AML-193 (cell line): ENCODE measurements around the gene PPP1R9B.

Experiments
- DNase-seq, 2 experiments: peaks; one replicate each; lab custom pipeline; 2025; lab: John Stamatoyannopoulos, UW

Gene PPP1R9B

GRCh38 chr17:50123649-50124349 lies 26.7 kb downstream of the PPP1R9B start:
- no peak for DNase-seq

- DNase-seq, result no peak
Measured at GRCh38 chr17:50122945-50123344, 27.5 kb downstream of the PPP1R9B start.

DNA sequence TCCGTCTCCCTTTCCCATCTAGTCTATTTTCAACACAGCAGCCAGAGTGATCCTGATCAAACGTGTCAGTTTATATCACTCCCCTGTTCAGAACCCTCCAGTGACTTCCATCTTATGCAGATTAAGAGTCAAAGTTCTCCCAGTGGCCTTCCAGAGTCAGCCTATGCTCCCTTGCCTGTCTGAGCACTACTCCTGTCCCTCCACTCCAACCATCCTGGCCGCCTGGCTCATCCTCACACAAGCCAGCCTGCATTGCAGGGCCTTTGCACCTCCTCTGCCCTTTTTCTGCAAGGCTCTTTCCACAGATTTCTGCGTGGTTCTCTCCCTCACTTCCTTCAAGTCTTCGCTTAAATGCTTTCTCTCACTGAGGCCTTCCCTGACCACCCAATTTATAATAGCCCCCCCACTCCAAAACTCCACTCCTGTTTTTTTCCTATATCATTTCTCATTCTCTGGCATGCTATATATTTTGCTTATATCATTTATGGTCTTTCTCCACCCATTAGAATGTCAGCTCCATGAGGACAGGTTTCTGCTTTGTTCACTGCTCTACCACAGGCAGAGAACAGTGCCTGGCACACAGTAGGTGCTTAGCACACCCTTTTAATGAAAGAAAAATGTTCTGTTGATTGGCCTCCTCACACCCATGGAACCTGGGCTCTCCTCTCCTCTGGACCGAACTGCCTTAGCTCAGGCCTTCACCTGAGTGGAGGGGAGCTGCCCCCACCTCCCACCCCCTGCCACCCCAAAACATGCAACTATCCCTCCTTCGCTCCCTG lies 29.8 kb downstream of the PPP1R9B start:
- no peak for DNase-seq

DNA sequence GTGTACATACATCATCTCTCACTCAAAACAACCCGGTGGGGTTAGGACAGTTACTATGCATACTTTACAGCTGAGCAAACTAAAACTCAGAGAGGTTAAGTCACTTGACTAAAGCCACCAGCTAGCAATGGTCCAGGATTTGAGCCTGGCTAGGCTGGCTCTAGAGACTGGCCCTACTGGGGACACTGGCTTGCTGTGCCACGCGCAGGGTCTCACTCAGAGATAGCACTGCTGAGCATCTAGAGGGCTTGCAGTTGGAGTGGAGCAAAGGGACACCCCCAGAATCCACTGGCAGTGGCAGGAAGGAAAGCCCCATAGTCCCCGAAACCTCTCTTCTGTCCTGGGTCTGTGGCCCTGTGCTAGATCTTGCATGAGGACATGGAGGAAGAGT lies 31.7 kb downstream of the PPP1R9B start:
- DNase-seq, result no peak

GRCh38 chr17:50118076-50118827 lies 32.2 kb downstream of the PPP1R9B start:
- DNase-seq, result no peak

GRCh38 chr17:50117202-50118051 lies 33.0 kb downstream of the PPP1R9B start:
- peak; percentile 33 to 40 for DNase-seq

GRCh38 chr17:50115756-50116155 lies 34.7 kb downstream of the PPP1R9B start:
- no peak for DNase-seq

- DNase-seq, result peak; percentile 91 to 93
Measured at GRCh38 chr17:50114849-50115357, 35.6 kb downstream of the PPP1R9B start.

DNA sequence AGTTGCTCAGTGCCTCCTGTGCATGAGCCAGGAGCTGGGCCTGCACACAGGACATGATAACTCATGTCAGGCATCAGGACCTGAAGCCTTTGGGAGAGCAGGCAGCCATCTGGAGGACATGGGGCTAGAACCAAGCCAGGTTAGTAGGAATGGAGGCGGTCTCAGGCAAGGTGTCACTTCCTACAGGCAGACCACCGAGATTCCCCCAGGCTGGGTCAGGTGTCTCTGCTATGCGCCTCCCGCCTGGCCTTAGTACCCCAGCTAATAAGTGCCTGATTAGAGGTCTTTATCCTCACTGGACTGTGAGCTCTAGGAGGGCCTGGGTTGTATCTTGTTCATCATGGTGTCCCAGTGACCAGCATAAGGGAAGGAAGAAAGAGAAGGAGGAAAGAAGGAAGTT lies 36.1 kb downstream of the PPP1R9B start:
- DNase-seq, result no peak

DNA sequence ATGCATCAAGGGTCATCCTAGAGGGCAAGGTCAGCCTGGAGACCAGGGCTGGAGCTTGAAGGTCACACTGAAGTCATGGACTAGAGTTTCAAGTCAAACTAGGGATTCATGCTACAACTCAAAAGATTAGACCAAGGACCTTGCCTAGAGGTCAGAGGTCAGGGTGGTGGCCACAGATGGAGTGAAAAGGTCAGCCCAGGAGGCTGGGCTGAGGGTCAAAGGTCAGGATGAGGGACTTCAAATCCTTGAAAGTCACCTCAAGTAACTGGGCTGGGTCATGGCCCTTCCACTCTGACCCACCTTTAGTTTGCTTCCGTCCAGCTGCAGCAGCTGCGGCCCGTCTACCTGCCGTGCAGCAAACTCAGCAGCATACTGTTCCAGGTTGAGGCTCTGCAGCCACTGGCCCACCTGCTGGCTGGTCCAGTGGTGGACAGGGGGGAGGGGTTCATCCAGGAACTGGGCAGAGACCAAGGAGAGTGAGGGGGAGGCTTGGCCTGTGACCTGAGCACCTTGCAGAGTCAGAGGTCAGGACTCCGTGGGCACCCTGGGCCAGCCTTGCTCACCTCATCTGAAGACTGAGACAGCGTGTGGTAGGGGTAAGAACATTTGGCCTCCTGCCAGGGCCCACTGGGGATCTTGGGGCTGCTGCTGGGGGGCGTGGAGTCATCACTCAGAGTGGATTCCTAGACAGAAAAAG lies 36.7 kb downstream of the PPP1R9B start:
- DNase-seq, result no peak

GRCh38 chr17:50112694-50113093 lies 37.8 kb downstream of the PPP1R9B start:
- no peak for DNase-seq

- DNase-seq, result no peak
Measured at GRCh38 chr17:50111673-50112655, 38.5 kb downstream of the PPP1R9B start.

GRCh38 chr17:50110591-50111349 lies 39.7 kb downstream of the PPP1R9B start:
- DNase-seq, result no peak

DNA sequence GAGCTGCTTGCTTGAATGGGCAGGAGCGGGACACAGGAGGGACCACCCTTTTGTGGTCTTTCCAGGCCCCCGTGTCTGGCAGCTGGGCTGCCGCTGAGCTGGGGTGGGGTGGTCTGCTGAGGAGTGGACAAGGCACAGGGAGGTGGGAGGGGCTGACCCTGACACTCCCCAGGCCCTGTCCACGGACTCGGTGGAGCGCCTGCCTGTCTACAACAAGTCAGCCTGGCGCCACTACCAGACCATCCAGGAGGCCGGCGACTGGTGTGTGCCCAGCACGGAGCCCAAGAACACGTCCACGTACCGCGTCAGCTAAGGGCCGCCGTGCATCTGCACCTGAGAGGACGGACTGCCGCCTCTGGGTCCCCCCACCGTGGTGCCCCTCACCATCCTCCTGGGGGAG lies 40.7 kb downstream of the PPP1R9B start:
- DNase-seq, result no peak

DNA sequence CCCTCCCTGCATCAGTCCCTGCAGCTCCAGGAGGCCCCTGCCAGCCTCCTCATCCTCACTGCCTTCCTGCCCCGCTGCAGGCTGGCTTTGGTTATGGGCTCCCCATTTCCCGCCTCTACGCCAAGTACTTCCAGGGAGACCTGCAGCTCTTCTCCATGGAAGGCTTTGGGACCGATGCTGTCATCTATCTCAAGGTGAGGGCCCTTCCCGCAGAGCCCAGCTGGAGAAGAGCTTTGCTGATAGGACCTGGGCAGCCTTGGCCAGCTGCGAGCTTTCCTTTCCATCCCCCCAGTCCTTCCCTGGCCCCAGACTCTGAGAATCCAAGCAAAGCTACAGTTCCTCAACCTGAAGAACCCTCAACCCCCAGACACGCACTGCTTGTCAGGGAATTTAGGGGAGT lies 41.3 kb downstream of the PPP1R9B start:
- DNase-seq, result no peak

DNA sequence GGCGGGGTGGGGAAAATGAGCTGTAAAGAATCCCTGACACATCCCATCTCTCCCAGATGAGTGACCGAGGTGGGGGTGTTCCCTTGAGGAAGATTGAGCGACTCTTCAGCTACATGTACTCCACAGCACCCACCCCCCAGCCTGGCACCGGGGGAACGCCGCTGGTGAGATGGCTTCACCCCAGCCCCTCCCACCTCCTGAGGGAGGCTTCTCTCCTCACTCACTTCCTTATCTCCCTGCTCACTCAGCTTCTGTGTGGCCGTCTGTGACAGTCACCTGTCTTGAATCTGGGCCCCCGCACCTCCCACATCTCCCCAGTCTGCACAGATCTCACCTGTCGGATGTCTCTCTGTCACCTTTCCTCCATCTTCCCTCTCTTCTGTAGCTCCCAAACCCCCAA lies 41.9 kb downstream of the PPP1R9B start:
- no peak for DNase-seq

GRCh38 chr17:50107790-50108414 lies 42.6 kb downstream of the PPP1R9B start:
- DNase-seq, result no peak

GRCh38 chr17:50106393-50107131 lies 43.9 kb downstream of the PPP1R9B start:
- DNase-seq, result no peak
